GOT3 (cell line): ENCODE measurements around the gene GPR18.

Experiments used
- DNase-seq: peaks from one replicate; lab custom pipeline; 2025; ENCODE audit warnings: mixed read lengths; lab: John Stamatoyannopoulos, UW

GPR18 gene

DNA sequence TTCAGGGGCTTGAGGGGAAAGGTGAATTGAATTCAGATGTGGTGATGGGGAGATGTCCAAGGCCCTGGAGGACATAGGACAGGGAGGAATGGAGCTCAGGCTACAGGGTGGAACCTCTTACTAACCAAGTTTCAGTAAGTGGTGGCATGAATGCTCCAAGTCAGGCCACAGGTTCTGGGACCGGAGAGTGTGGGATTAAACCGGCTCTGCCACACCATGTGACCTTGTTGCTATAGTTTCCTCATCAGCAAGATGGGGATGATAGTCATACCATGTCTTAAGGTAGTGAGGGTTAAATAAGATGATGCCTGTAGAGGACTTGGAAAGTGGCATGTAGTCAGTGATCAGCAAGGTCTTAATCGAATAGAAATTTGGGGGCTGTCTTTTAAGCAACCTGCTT, 32.7 kb upstream of the GPR18 start:
- no peak for DNase-seq

DNA sequence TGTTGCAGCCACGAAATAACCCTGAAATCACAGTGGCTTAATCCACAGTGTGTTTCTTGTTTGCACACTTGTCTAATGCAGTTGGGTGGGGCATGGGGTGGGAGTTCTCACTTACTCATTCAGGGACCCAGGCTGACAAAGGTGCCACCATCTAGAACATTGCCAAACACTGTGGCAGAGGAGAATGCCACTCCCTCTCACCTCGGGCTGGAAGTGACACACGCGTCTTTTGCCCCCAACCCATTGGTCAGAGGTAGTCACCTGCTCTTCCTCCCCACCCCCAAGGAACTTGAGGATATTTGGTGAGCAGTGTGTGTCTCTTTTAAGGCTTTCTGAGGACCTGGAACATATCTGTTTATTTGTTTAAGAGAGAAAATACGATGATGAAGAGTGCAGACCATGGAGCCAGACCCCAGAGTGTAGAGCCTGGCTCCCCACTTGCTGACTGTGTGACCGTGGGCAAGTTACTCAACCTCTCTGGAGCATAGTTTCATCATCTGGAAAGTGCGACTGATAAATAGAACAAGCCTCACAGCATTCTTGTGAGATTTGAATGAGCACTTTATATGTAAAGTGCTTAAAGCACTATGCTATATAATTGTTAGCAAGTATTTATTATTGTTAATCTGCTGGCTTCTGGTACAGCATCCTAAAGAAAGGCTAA, 31.6 kb upstream of the GPR18 start:
- no peak for DNase-seq

DNA sequence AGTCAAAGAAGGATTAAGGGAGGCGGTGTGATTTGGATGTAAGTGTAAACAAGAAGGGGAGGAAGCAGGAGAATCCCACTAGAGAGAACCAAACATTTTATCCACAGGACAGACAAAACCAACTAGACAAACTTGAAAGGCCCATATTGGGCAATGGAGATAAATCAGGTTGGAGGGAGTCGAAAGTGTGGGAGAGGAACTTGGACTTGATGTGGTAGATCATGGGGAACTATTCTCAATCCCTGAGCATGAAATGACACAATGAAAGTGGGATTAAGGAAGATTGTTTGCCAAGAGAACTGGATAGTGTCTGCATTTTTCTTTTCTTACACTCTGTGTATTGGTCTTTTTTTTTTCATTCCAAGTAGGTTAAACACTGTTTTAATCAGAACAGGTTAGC, 31.1 kb upstream of the GPR18 start:
- no peak for DNase-seq

DNA sequence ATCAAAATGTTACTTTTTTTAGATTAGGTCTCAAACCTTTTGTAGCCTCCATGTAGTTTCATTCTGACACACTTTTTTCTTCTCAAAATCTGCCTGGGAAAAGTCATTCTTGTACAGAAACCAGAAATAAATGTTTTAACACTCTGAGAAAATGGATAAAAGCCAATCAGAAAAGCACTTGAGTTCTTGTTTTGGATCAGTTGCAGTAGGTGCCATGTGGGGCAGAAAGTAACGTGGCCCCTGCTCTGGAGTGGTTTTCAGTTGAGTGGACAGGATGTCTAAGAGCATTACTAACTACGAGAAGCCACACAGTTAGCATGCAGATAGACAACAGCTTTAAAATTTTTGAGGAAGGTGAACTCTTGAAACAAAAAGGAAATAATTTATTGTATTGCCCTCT, 29.9 kb upstream of the GPR18 start:
- DNase-seq: no peak

DNA sequence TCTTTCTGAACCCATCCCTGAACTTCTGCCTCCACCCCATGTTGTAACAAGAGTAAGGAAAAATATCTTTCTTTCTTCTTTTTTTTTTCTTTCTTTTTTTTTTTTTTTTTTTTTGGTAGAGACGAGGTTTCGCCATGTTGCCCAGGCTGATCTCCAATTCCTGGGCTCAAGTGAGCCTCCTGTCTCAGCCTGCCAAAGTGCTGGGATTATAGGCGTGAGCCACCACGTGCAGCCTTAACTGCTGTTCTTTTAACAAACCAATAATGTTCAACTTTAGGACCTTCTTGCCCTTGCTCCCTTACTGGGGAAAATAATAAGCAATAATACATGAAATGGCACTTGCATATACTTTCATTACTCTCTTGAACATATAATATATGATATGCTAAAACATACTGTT, 29.4 kb upstream of the GPR18 start:
- DNase-seq: no peak

DNA sequence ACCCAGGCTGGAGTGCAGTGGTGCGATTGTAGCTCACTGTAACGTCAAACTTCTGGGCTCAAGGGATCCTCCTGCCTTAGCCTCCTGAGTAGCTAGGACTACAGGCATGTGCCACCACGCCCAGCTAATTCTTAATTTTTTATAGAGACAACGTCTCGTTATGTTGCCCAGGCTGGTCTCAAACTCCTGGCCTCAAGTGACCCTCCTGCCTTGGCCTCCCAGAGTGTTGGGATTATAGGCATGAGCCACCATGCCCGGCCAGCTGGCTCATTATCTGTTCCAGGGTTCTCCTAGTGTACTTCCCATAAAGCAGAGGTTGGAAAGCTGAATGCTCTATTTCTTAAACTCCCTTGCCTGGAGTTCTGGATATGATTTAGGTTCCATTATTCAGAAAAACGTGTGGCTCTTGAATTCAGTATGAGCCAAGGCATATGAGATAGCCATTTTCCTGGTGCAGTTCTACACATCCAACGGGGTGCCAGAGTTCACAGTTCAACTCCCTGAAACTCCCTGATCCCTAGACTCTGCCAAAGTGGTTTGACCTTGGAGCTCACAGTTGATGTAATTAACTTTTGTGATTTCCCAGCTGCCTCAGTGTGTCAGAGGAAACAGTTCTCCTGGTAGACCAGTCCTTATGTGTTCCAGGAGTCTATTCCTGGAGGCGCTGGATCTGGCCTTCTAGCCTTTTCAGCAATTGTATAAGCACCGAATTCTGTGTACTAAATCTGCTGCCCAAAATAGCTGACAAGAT, 27.4 kb upstream of the GPR18 start:
- no peak for DNase-seq

- DNase-seq: no peak
Observed at GRCh38 chr13:99282264-99283231, 24.4 kb upstream of the GPR18 start.

GRCh38 chr13:99281811-99282263, 23.7 kb upstream of the GPR18 start:
- DNase-seq: no peak

- DNase-seq: no peak
Observed at GRCh38 chr13:99280166-99280565, 22.0 kb upstream of the GPR18 start.

DNA sequence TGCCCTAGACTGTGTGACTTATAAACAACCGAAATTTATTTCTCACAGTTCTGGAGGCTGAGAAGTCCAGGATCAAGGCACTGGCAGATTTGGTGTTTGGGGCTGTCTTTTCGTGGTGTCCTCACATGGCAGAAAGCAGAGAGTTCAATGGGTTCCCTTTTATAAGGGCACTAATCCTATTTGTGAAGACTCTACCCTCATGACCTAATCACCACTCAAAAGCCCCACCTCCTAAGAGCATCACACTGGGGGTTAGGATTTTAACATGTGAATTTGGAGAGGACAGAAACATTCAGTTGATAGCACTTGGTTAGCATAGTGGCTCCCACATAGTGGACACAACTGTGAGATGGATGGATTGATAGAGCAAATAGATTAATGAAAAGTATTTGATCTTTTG, 21.5 kb upstream of the GPR18 start:
- no peak for DNase-seq

DNA sequence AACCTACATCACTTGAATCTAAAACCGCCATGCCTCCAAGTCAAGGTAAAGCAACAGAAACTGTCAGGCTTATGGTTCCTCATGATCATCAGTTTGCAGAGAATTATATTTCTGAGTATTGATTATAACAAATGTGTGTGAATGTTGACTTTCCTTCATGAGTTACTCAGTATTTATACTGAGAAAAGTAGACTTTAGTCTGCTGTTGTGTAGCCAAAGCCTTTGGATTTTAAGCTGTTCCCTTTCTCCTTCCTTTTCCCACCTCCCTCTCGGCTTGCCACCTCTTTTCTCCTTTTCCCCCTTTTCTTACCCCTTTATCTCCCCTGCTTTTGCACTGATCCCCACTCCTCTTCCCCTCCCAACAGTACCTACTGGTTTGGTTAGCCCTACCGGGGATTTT, 20.7 kb upstream of the GPR18 start:
- DNase-seq: no peak

- no peak for DNase-seq
Observed at GRCh38 chr13:99278200-99278599, 20.0 kb upstream of the GPR18 start.

- no peak for DNase-seq
Observed at GRCh38 chr13:99277629-99278028, 19.4 kb upstream of the GPR18 start.

DNA sequence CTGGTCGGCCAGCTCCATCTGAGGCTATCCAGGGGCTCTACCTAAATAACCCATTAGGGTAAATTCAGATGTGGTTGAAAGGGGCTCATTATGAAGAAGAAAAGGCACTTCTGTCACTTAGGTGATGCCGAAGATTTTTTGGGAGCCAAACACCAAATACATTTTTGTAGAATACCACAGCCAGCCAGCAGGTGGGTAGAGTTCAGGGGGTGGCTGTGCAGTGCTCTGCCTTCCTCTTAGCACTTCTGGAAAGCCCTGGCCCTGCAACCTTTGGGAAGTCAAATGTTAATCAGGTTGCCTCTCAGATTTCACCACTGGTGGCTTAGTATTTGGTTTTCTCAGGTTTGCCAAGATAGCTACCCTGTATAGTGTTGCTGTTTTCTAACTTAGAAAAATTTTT, 18.5 kb upstream of the GPR18 start:
- DNase-seq: no peak

GRCh38 chr13:99275093-99275469, 16.9 kb upstream of the GPR18 start:
- no peak for DNase-seq

DNA sequence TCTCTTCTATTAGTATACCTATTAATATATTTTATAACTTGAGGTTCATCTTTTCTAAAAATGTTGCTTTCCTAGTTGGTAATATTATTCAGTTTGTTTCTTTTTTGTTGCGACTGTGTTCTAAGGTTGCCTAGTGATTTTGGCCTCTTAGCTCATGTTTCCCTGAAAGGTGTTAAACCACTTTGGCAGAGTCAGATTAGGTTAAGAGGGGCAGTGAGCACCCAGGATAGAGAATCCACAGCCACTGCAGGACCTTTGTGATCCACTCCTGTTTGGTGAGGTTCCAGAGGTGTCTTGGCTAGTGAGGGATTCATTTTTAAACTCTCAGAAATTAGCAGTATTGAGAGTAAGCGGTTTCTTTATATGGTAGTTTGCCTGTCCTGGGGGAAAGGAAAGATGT, 14.9 kb upstream of the GPR18 start:
- no peak for DNase-seq

- DNase-seq: no peak
Observed at GRCh38 chr13:99272481-99272880, 14.3 kb upstream of the GPR18 start.

DNA sequence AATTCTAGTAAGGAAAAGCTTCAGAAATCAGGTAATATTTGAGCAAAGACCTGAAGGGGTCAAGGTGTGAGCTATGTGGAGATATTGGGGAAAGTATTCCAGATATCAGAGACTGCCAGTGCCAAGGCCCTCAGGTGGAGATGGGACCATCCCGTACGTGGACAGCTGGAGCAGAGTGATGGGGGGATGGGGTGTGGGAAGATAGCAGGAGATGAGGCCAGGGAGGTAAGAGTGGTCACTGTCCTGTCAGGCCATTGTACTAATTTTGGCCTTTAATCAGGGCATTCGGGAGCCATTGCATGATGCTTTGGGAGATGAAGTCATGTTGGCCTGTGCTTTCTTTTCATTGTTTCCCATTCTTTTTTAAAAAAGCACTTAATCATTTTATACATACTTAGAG, 13.1 kb upstream of the GPR18 start:
- no peak for DNase-seq

DNA sequence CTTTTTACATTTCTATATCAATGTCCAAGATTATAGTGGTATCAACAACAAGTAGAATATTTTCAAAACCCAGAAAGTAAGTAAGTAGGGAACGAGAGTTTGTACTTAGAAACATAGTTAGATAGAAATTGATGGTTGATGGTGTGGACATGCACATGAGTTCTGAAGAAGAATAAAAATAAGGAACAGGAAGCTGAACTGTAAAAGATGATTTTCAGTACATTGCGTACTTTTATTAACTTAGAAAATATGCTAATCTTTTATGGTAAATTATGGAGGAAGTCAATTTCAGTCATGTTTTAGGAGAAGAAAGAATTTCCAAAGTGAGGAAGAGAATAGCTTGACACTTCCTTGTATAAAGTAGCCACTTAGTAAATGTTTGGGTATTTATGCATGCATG, 12.3 kb upstream of the GPR18 start:
- no peak for DNase-seq

DNA sequence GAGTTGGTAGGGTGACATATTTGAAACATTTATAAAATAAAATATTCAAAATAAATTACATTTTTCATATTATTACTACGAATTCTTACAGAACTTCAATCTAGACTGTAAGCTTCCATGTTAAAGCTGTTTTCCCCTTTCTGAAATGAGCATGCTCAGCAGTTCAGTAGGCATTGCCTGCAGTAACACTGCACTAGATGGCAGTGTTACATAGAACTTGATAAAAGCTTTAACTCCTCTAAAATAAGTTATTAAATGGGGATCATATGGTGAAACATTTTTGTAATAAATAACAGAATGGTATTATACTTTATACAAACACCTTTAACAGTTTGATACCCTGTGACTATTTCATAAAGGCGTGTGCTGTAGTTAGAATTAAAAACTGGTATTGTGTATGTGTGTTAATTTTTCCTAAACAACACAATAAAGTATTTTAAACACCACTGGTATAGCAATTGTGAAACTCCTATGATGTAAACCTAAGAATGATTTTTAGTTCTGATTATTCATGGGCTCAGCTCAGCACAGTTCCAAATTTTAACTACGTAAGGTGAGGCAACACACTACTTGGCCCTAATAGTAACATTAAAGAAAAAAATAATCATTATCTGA, 11.6 kb upstream of the GPR18 start:
- DNase-seq: no peak

DNA sequence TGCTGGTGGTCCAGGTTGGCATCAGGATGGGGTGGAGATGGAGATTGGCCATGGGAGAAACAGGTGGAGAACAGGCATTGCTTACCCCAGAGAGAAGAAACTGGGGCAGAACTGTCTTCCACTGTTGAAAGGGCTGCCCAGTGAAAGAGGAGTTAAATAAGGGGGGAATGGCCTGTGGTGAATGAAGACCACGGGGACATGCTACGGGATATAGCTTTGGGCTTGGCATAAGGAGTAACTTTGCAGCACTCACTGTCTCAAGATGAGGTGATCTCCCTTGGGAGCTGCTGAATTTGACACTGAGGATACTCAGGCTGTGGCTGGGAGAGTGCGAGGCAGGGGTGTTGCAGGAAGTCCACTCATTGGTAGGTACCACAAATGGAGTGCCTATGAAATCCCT, 10.6 kb upstream of the GPR18 start:
- DNase-seq: no peak

GRCh38 chr13:99267927-99268326, 9.7 kb upstream of the GPR18 start:
- no peak for DNase-seq
